M059J (cell line): ENCODE data around the gene HOXB5. TPM values are rescaled to one million over a fixed set of nuclear protein-coding genes. Genes with fewer than 3 reads are reported as not detected.
A peak's percentile ranks its signal among the peaks of the same experiment; 100 is the strongest.

Source experiments
- DNase-seq: peaks from one replicate; pipeline ENCODE4 v3.0.0-alpha.2; 2012; ENCODE audit warnings: low read depth
- total RNA-seq: library from RNA; depleted of rRNA; stranded (reverse); fragments of >200 nt; shearing (Covaris generic); gene quantifications from 2 replicates; pipeline ENCODE4 v1.2.3, GENCODE V29; 2014

The HOXB5 gene
- total RNA-seq, 1 experiment from 2014 or later: 0.37 TPM

GRCh38 chr17:48561884-48562810 lies 31.4 kb downstream of the HOXB5 start:
- DNase-seq: no peak

GRCh38 chr17:48559840-48560817 lies 33.5 kb downstream of the HOXB5 start:
- DNase-seq: no peak

- no peak for DNase-seq
Observed at GRCh38 chr17:48559122-48559839, 34.3 kb downstream of the HOXB5 start.

GRCh38 chr17:48558831-48559121 lies 34.8 kb downstream of the HOXB5 start:
- no peak for DNase-seq

DNA sequence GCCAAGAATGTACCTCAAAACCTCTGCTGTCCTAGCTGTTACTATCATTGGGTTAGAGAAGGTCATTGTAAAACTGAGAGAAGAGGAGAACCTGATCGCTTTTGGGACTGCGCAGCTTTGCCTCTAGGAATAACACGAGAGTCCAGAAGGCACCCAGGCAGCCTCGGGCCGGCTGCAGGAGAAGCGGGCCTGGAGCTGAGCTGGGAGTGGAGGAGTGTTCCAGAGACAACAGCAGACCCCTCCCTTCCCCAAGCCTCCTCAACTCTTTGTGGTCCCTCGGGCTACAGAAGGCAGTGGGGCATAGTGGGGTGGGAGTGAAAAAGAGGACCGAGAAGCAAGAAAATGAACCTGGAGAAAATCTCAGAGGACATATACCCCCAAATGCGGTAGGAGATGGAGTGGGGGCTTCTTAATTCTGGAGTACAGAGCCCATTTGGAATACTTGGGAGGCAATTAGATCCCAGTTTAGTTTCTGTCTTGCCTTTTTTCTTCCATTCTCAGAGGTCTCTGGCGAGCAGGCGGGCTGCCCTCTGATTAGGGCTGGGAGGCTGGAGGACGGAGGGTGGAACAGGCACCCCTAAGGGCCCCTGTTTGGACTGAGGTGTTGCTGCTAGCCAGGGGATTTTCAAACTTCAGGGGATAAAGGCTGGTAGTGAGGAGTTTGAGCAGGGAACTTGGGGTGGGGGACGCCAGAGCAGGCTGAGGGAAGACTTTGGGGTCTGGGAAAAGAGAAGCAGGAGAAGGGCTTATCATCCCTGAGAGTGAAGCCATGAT lies 35.3 kb downstream of the HOXB5 start:
- DNase-seq: no peak

DNA sequence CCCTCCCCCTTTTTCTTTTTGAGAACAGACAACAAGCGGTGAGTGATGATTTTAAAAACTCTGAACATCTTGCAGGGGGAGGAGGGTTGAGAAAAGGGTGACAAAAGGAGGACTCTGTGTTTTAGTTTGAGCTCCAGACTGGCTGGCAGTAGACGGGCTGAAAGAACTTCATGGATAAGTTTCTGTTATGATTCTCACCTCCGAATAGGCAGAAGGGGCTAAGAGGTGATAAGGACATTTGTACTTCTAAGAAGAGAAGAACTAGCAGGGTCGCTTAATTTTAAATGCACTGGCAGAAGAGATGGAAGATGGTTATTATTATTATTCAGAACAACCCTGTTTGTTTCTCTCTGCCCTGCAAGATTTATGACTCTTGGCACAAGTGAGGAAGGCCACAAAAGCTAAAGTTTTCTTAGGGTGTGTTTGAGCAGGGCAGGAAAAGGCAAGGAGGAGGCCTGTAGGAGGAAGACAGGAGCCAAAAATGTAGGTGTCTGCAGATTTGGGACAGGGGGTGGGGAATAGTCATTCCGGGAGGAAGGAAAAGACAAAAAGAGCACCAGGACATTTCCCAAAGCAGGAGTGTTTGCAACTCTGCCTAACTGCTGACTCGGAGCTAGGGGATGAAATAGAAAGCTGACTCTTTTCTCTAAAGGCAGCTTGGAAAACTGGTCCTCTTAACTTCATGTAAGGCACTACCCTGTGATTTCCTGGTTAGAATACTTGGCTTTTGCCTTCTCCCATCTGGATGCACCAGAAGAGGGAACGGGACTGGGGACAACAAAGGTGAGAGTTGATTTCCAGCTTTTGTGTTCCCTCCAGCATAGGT lies 36.8 kb downstream of the HOXB5 start:
- DNase-seq: peak; percentile 70

- no peak for DNase-seq
Observed at GRCh38 chr17:48556229-48556575, 37.4 kb downstream of the HOXB5 start.

DNA sequence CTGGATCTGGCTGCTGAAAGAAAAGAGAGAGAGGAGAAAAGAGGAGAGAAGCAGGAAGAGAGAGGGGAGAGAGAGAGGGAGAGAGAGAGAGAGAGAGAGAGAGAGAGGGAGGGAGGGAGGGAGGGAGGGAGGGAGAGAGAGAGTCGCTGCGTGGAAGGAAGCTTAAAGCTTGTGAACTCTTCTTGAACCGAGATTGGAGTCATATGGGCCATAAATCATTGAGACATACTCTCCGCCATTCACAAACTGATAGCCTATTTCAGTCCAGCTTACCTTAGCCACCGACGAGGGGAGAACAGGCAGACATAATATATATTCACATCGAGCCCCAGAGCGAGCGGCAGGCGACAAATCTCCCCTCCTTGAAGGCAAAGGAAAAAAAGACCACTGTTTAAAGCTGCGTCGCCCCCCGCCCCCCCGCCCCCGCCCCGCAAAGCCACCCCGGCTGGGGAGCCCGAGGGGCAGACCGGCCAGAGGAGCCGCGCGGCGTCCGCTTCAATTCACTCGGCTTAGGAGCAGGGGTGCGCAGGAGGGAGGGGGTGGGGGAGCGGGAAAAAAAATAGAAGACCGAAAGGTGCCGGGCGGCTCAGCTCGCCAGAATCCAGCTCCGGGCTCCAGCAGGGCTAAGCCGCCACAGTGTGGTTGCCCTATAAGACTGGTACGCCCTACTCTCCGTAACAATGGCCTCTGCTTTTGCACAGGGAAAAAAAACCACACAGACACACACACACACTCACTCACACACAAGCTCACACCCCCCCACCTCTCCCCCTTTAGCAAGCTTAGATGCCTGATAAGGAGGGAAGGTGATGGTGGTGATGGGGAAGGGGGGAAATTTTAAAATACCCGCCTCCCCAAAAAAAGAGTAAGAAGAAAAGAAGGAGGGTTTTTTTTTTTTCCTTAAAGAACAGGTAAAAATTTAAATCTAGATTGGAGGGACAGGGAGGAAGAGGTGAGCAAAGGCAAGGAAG lies 38.0 kb downstream of the HOXB5 start:
- DNase-seq: peak; percentile 96

DNA sequence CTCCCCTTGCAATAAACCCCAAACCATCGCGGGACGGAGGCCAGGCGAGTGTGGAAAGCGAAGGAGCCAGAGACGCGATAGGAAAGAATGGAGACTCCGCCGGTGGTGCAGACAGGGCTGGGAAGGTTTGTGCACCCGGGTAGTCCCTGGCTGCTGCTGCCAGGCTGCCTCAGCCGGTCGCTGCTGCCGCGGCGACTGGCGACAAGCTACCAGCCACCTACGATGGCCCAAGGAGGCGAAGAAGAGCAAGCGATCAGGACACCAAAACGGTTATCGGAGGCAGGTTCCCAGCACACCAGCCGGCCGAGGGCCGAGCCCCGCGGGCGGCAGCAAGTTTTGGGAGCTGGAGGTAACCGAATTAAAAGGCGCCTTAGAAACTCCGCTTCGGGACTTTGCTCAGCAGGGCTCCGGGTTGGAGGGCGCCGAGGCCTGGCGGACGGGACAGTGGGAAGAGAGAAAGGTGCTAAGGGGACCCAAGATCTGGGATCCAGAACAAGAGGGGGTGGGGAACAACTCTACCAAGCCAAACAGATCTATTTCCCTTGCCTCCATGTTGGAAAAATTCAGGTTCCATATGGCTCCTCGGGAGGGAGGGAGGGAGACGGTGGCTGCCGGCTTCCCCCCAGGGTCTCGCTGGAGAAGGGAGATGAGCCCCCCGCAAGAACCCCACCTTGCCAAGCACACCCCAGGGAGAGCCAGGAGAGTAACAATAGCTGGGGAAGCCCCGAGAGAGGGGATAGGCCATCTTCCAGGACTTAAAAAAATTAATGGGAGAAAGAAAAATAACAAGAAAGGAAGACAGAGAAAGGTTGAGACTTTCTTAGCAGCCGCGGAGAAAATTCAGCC lies 38.9 kb downstream of the HOXB5 start:
- DNase-seq: no peak

GRCh38 chr17:48553826-48554225 lies 39.8 kb downstream of the HOXB5 start:
- peak; percentile 20 for DNase-seq

- no peak for DNase-seq
Observed at GRCh38 chr17:48553190-48553547, 40.4 kb downstream of the HOXB5 start.

DNA sequence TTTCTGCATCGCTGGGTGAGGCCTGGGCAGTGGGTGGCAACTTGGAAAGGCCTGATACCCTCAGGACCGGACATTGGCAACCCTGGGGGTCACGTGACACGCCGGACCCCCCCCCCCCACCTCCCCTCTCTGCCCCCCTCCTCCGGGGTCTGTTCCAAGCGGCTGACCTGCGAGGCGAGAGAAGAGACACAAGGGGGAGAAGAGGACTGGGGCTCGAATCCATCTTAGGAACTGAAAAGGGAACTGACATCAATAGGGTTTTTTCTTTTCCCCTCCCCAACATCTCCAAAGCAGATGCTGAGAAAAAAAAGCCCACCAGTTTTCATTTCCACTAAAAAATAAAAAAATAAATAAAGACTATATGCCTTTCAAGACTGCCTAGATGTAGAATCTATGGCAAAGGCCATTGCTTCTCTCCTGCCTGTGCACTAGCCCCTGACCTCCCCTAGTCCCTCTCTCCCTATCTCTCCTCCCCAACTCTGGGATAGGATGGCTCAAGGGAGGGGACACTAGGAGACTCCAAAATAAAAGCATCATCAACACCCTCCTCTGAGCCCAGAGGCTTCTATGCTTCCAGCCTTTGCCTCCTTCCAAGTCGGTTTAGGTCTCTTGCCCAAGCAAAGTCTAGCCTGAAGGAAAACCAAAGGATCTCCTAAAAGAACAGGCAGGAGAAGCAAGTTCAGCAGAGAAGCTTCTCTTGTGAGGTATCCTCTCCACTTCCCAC lies 41.0 kb downstream of the HOXB5 start:
- DNase-seq: no peak

- peak; percentile 1 for DNase-seq
Observed at GRCh38 chr17:48551596-48552465, 41.7 kb downstream of the HOXB5 start.

DNA sequence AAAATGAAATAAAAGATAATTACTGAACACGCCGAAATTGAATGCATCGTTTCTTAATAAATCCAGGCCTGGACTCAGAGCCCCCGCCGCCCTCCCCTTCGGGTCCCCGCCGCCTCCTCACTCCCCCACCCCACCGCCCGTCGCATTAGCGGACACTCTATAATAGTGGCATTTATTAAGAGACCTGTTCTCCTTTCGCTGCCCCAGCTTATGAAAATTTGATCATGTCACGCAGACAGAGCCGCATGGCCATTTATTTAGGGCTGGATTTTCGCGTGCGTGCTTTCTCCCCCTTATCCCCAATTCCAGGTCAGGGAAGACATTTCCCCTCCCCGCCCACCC lies 42.4 kb downstream of the HOXB5 start:
- DNase-seq: no peak

DNA sequence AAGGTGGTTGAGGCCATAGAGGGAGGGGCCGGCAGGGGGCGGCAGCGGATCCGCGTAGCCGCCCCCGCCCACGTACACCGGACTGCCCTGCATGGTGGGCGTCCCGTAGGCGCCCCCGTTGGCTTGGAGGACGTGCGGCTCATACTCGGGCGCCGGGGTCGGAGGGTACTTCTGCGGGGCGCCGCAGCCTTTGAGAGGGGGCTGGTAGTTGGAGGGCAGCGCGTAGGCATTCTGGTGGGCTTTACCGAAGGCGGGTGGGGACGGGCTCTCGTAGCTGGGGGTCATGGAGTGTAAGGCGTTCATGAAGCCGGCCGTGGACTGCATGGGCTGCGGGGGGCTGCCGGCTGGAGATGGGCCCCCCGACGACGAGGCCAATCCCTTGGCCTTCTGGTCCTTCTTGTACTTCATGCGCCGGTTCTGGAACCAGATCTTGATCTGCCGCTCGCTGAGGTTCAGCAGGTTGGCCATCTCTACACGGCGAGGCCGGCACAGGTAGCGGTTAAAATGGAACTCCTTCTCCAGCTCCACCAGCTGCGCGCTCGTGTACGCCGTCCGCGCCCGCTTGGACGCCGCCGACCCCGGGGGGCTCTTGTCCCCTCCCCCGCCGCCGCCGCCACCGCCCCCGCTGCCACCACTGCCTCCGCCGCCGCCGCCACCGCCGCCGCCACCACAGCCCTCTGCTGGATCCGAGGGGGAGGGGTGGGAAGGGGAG lies 42.9 kb downstream of the HOXB5 start:
- no peak for DNase-seq

GRCh38 chr17:48549914-48550501 lies 43.6 kb downstream of the HOXB5 start:
- DNase-seq: peak; percentile 75
